HuH-7.5 (cell line): ENCODE data around the gene PCDHGB1.
"Not testable (repeated sequence)": the region's sequence is repeated elsewhere in the genome, so short reads cannot be mapped to it uniquely, and the experiment has no call there.

Source experiments
- DNase-seq: peaks from one replicate; pipeline ENCODE4 v3.0.0; 2011; ENCODE audit warnings: low spot score

Gene PCDHGB1

DNA sequence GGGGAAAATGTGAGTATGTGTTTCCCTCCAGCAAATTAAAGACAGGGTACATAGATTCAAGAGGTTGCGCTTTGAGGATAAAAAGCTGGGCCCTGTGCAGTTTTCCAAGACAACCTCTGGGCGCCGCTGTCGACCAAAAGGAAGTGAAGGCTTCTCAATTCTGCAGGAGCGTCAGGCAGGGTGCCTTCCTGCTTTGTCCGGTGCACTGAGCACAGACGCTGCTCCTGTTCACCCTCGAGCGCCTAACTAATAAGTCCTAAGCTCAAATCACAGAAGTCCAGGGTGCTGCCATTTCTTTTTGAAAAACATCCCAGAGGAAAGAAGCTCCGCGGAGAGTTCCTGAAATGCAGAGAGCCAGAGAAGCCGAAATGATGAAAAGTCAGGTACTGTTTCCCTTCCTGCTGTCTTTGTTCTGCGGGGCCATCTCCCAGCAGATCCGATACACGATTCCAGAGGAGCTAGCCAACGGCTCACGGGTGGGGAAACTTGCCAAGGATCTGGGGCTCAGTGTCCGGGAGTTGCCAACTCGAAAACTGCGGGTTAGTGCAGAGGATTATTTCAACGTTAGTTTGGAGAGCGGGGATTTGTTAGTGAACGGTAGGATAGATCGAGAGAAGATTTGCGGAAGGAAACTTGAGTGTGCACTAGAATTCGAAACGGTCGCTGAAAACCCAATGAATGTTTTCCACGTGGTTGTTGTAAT, at the start of gene PCDHGB1:
PCDHGB1 (plus strand) TSS at position 183 of the 703 bp plus-strand sequence; CDS start at position 345, 162 bp downstream.
- DNase-seq: peak; percentile 92

GRCh38 chr5:141303756-141304155, 46.1 kb upstream of the PCDHGB1 start, which contains the start of gene SLC25A2:
SLC25A2 (minus strand) TSS chr5:141304049; CDS start chr5:141303865, 184 bp downstream.
- no peak for DNase-seq

DNA sequence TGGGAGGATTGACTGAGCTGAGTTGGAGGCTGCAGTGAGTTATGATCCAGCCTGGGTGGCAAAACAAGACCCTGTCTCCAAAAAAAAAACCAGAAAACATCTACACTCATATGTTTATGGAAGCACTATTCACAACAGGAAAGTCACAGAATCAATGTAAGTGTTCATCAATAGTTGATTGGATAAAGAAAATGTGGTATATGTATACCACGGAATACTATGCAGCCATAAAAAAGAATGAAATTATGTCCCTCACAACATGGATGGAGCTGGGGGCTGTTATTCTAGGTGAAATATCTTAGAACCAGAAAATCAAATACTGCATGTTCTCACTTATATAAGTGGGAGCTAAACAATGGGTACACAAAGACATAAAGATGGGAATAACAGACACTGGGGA, 43.3 kb upstream of the PCDHGB1 start:
- DNase-seq: no peak

DNA sequence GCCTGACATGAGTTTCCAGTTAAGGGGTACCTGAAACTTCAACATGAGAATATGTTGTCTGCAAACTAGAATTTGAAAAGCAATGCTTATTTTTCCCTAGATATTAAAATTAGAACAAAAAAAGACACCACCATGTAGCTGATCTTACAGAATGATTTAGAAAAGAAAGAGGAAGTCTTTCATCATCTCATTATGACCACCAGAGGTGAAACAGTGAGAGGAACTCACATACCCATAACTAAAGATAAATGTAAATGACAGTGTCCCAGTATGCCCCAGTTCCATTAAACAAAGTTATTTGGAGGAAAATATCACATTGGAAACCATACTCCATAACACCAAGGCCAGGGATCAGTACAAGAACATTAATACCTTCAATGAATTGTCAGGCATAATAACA, 36.2 kb upstream of the PCDHGB1 start:
- DNase-seq: no peak

GRCh38 chr5:141316963-141317362, 32.9 kb upstream of the PCDHGB1 start:
- DNase-seq: not testable (repeated sequence)

DNA sequence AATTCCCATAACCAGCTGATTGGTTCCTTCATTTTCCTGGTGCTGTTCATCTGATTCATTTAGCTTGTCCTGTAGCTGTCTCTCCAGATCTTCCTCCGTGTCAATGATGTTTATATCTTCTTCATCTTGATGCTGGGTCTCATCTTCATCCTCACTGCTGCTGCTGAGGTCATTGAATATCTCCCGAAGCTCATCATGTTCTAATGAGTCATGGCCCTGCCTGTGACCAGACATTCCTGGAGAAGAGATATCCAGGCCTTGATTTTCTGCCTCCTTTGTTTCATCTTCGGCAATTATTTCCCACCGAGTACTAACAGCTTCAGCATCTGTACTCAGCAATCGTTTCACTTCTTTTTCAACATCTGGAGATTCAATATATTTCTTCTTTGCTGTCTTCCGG, 30.7 kb upstream of the PCDHGB1 start:
- no peak for DNase-seq

GRCh38 chr5:141319699-141320098, 30.2 kb upstream of the PCDHGB1 start:
- no peak for DNase-seq

DNA sequence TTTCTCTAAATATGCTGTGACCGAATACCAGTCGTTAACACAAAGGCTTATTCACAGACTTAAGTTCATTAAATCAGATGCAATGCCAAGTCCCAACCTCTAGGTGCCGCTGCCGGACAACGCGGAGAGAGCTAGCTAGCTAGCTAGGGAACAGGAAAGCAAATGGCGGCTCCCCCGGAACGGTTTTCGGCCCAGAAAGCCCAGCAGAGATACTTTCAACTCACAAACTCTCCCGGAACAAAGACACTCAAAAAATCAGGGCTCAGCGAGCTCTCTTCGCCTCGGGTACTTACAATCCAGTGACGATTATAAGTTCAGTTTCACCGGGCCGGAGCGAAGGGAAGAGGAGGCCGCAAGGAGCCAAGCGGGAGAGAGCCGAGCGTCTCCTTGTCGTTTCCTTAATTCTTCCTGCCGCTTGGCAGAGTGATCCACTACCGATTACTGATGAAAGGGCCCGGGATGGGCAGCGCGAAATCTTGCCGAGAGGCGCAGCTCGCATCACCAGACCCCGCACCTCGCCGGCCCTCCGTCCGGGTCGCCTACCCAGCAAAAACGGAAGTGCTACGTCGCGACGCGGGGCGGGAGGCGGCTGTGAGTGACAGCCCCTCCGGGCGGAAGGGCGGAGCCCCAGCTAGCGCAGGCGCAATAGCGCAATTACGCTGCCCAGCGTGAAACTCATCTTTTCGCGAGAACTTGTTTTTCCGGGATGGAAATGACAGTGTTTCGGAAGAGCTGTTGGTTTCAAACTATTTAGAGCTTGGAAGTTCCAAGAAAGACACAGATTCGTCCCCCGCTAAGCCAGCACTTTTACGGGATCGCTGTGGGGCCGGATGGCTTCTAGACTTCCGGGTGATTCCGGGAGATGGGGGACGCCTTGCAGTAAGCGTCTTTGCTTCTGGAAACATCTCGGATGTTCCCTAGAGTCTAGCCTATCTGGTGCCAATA, 29.4 kb upstream of the PCDHGB1 start, which contains the start of gene TAF7:
TAF7 (minus strand) TSS at position 560 of the 945 bp plus-strand sequence. CDS start 740 bp downstream, outside the sequence.
- peak; percentile 64 for DNase-seq

DNA sequence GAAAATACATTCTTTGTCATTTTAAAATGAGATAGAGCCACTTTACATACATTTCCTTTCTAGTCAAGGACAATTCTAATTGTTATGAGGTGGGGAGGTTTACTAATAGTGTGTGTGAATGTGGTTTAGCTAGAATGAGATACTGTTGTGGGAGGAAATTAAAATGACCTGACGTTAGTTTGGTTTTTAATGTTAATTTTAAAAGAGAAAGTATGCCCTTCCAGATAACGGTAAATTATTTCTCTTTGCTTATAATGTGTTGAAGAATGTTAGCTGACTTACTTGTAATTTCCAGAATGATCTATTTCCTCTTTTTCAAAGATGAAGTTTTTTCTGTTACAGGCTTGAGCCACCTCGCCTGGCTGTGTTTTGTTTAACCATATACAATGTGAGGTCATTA, 27.6 kb upstream of the PCDHGB1 start:
- DNase-seq: no peak

GRCh38 chr5:141326088-141326854, 23.6 kb upstream of the PCDHGB1 start:
- DNase-seq: peak; percentile 64

DNA sequence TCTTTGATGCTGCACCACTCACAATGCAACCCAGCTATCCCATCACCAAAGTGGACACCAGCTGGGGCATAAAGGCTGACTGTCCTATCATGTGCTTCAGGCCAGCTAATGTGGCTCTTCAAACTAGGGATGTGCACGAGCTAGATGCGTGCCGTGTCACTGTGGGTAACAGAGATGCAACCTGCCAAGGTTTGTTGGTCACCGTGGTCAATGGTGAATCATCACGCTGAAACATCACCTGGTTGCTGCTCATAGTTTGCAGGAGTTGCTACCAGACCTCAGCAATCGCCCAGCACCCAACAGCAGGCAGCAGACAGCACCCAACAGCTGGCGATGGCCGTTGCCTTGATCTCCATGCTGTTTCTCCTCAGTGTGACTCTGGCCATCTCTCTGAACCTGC, 21.7 kb upstream of the PCDHGB1 start:
- no peak for DNase-seq

DNA sequence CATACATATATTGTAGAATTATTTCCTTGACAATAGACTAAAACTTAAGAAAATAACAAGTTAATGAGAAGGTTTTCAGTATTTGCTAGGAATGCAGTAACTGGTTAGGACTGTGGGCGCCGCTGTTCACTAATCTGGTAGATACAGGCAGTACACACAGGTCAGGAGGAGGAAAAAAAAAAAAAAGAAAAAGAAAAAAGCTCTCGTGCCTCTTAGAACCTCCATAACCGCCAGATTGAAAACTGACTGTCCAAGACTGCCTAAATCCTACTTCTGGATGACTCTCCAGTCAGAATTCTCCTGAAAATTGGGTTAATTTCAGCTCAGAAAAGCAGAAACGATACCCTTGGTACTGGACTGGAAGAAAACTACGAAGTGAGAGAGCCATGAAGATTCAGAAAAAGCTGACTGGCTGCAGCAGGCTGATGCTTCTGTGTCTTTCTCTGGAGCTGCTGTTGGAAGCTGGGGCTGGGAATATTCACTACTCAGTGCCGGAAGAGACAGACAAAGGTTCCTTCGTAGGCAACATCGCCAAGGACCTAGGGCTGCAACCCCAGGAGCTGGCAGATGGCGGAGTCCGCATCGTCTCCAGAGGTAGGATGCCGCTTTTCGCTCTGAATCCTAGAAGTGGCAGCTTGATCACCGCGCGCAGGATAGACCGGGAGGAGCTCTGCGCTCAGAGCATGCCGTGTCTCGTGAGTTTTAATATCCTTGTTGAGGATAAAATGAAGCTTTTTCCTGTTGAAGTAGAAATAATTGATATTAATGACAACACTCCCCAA, 19.4 kb upstream of the PCDHGB1 start, which contains the start of gene PCDHGA1:
PCDHGA1 (plus strand) TSS at position 216 of the 782 bp plus-strand sequence.
- peak; percentile 55 for DNase-seq

DNA sequence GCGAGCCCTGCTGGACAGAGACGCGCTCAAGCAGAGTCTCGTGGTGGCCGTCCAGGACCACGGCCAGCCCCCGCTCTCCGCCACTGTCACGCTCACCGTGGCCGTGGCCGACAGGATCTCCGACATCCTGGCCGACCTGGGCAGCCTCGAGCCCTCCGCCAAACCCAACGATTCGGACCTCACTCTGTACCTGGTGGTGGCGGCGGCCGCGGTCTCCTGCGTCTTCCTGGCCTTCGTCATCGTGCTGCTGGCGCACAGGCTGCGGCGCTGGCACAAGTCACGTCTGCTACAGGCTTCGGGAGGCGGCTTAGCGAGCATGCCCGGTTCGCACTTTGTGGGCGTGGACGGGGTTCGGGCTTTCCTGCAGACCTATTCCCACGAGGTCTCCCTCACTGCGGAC, 17.3 kb upstream of the PCDHGB1 start:
- not testable (repeated sequence) for DNase-seq

- peak; percentile 57 for DNase-seq
These were observed 11.2 kb upstream of the PCDHGB1 start, which contains the start of gene PCDHGA2 for GRCh38 chr5:141338538-141339306. PCDHGA2 (plus strand) TSS chr5:141338760.

- DNase-seq: not testable (repeated sequence)
These were observed 9.0 kb upstream of the PCDHGB1 start for GRCh38 chr5:141340781-141341354.

GRCh38 chr5:141342773-141343172, 7.1 kb upstream of the PCDHGB1 start:
- DNase-seq: no peak

DNA sequence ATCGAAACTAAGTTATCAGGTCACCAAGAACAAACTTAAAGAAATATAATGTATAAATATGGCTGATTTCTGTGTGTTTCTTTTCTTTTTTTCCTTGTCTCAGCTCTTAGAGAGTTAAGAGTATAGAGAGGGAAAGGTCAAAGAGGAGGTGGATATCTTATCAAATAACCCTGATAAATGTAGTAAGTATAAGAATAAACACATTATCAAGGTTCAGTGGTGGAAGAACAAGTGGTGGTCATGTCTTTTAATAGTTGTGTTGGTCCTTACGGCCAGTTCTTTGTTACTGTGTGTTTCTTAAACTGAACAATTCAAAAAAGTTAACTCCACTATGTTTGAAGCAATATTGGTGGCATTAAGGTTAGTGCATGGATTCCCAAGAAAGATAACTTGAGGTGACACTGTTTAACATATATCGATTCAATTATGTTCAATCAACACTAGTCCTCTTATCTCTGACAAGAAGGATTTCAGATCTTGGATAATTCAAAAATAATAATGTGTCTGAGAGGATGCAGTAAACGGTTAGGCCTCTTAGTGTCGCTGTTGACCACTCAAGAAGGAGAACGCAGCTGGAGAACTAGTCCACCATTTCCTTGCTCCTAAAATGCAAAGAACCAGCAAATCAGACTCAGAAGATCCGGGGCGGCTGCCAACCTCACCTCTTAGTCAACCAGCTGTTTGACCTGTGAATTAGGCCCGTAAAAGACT, 6.5 kb upstream of the PCDHGB1 start, which contains the start of gene PCDHGA3:
PCDHGA3 (plus strand) TSS at position 588 of the 711 bp plus-strand sequence. CDS start 205 bp downstream, outside the sequence.
- no peak for DNase-seq

DNA sequence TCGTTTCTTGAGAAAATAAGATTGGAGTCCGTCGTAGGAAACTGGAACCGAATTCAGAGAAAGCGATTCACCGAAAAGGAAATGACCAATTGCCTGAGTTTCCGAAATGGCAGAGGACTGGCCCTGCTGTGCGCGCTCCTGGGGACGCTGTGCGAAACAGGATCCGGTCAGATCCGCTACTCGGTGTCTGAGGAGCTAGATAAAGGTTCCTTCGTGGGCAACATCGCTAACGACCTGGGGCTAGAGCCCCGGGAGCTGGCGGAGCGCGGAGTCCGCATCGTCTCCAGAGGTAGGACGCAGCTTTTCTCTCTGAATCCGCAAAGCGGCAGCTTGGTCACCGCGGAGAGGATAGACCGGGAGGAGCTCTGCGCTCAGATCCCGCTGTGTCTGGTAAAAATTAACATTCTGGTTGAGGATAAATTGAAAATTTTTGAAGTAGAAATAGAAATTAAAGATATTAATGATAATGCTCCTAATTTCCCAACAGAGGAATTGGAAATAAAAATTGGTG, 5.9 kb upstream of the PCDHGB1 start:
- DNase-seq: no peak

DNA sequence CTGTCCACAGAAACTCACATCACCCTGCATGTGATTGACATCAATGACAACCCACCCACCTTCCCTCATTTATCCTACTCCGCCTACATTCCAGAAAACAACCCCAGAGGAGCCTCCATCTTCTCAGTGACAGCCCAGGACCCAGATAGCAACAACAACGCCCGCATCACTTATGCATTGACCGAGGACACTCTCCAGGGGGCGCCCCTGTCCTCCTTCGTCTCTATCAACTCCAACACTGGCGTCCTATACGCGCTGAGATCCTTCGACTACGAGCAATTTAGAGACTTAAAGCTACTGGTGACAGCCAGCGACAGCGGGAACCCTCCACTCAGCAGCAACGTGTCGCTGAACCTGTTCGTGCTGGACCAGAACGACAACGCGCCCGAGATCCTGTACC, 4.6 kb upstream of the PCDHGB1 start:
- no peak for DNase-seq
